ENCODE measurements around the gene CASS4. TPM values are rescaled to one million over a fixed set of nuclear protein-coding genes. Genes with fewer than 3 reads are reported as not detected.

Gene CASS4
- total RNA-seq, 1 experiment from 2014 or later, result 0.64 TPM

GRCh38 chr20:56488566-56488965 is 76.5 kb downstream of the CASS4 start:
- H3K4me3 ChIP-seq (ENCODE audit: low read depth, low read length), result no peak overlapping the region
- H3K27me3 ChIP-seq (replicated peaks; ENCODE audit: control insufficient read depth, insufficient read depth, low read length), result no peaks in the 10 kb centered on the region
- H3K27ac Mint-ChIP-seq (ENCODE audit: unreplicated experiment), result no peak overlapping the region
- no peak for DNase-seq
- no peaks in the 10 kb centered on the region for H3K9me3 ChIP-seq
- no peak overlapping the region for H3K4me3 Mint-ChIP-seq (ENCODE audit: unreplicated experiment)
- H3K36me3 ChIP-seq (ENCODE audit: control insufficient read depth, insufficient read depth, low read length), result peaks cover 7% of the 10 kb centered on the region; the same call in 1 of the 2 replicates
- intact Hi-C loops (cut with micrococcal nuclease; ENCODE audit: unreplicated experiment), result no loop called here
- POLR2A ChIA-PET, result no interaction called here
- CTCF ChIA-PET, result no interaction called here
- TF ChIP-seq CTCF (IDR thresholded peaks at IDR 0.05; ENCODE audit: insufficient read depth in 1 of 2, low read depth in 1 of 2, low read length in 1 of 2, severe bottlenecking in 1 of 2, unreplicated experiment in 1 of 2), result no peak
- no TSS peak for BruUV-seq (replicated peaks)
- no peaks in the 10 kb centered on the region for H3K4me1 Mint-ChIP-seq (ENCODE audit: low read depth, unreplicated experiment)
- H3K27me3 Mint-ChIP-seq (ENCODE audit: insufficient read depth, unreplicated experiment), result no peaks in the 10 kb centered on the region
- no peaks in the 10 kb centered on the region for H3K9me3 Mint-ChIP-seq (ENCODE audit: unreplicated experiment)
- peaks cover 64% of the 10 kb centered on the region for H3K36me3 Mint-ChIP-seq (ENCODE audit: insufficient read depth, unreplicated experiment)
- H3K4me1 ChIP-seq, result no peaks in the 10 kb centered on the region

DNA sequence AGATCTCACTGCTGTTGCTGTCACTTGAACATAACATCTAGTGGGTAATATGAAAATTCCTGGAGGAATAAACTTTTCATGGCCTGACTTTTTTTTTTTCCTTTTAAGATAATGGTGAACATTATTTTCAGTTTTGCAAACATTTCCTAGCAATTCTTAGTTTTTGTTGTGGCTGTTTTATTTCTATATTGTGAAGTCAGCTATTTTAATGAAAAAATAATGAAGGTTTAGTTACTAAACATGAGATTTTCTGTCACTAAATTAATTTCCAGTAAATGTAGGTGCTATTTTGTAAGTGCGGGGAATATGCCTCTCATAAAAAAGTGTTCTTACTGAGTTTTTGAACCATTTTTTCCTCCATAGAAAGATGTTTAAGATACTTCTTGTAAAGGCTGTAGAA is 89.1 kb downstream of the CASS4 start:
- H3K27me3 ChIP-seq (replicated peaks; ENCODE audit: control insufficient read depth, insufficient read depth, low read length), result no peaks in the 10 kb centered on the region
- intact Hi-C loops (cut with micrococcal nuclease; ENCODE audit: unreplicated experiment), result no loop called here
- CTCF ChIA-PET, result no interaction called here
- H3K9me3 Mint-ChIP-seq (ENCODE audit: unreplicated experiment), result peaks cover 10% of the 10 kb centered on the region
- no peaks in the 10 kb centered on the region for H3K9me3 ChIP-seq
- no peaks in the 10 kb centered on the region for H3K4me1 ChIP-seq
- POLR2A ChIA-PET, result interaction anchor here (0.5 kb wide), 1 partner anchor 88 kb away, joined by 3 read pairs; no protein-coding TSS in a partner anchor
- H3K36me3 Mint-ChIP-seq (ENCODE audit: insufficient read depth, unreplicated experiment), result peaks cover 37% of the 10 kb centered on the region
- no peak for TF ChIP-seq CTCF (IDR thresholded peaks at IDR 0.05; ENCODE audit: insufficient read depth in 1 of 2, low read depth in 1 of 2, low read length in 1 of 2, severe bottlenecking in 1 of 2, unreplicated experiment in 1 of 2)
- H3K27ac Mint-ChIP-seq (ENCODE audit: unreplicated experiment), result no peak overlapping the region
- no peaks in the 10 kb centered on the region for H3K4me1 Mint-ChIP-seq (ENCODE audit: low read depth, unreplicated experiment)
- no peak overlapping the region for H3K4me3 Mint-ChIP-seq (ENCODE audit: unreplicated experiment)
- H3K27me3 Mint-ChIP-seq (ENCODE audit: insufficient read depth, unreplicated experiment), result no peaks in the 10 kb centered on the region
- H3K4me3 ChIP-seq (ENCODE audit: low read depth, low read length), result no peak overlapping the region
- no TSS peak for BruUV-seq (replicated peaks)
- H3K36me3 ChIP-seq (ENCODE audit: control insufficient read depth, insufficient read depth, low read length), result no peaks in the 10 kb centered on the region
- no peak for DNase-seq

DNA sequence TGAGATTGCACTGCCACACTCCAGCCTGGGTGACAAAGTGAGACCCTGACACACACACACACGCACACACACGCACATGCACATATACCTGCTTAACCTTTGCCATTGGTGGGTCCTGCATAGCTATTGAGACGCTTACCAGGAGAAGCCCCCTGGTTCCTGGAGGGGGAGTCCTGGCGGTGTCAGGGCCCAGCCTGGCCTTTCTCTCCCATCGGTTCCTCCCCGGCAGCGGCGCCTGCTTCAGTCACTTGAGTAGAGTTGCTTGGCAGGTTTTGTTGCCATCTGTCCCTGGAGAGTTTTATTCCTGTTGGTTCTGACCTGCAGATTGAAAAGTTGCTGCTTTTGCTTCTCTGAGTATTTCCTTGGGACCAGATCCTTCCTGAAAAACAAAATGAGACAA is 91.9 kb downstream of the CASS4 start:
- Histone ChIP-seq H3K9me3 (no peaks in the 10 kb centered on the region), H3K27me3 (replicated peaks; ENCODE audit: control insufficient read depth, insufficient read depth, low read length) (no peaks in the 10 kb centered on the region), H3K4me3 (ENCODE audit: low read depth, low read length) (no peak overlapping the region), H3K36me3 (ENCODE audit: control insufficient read depth, insufficient read depth, low read length) (no peaks in the 10 kb centered on the region), H3K4me1 (no peaks in the 10 kb centered on the region)
- Mint-ChIP-seq H3K27ac (ENCODE audit: unreplicated experiment) (no peak overlapping the region), H3K4me3 (ENCODE audit: unreplicated experiment) (no peak overlapping the region), H3K36me3 (ENCODE audit: insufficient read depth, unreplicated experiment) (peaks cover 32% of the 10 kb centered on the region), H3K27me3 (ENCODE audit: insufficient read depth, unreplicated experiment) (no peaks in the 10 kb centered on the region), H3K4me1 (ENCODE audit: low read depth, unreplicated experiment) (no peaks in the 10 kb centered on the region), H3K9me3 (ENCODE audit: unreplicated experiment) (no peaks in the 10 kb centered on the region)
- no peak for DNase-seq
- ChIA-PET POLR2A (no interaction called here), CTCF (no interaction called here)
- no TSS peak for BruUV-seq (replicated peaks)
- intact Hi-C loops (cut with micrococcal nuclease; ENCODE audit: unreplicated experiment), result no loop called here
- TF ChIP-seq CTCF (IDR thresholded peaks at IDR 0.05; ENCODE audit: insufficient read depth in 1 of 2, low read depth in 1 of 2, low read length in 1 of 2, severe bottlenecking in 1 of 2, unreplicated experiment in 1 of 2), result no peak
